SU-DHL-6 (cell line): ENCODE measurements around the gene NBEA.

Experiments used
- H2AFZ ChIP-seq: fragments of 200-600 bp; sonication (generic); 2 replicates; pipeline ENCODE4 v1.6.1; 2014; ENCODE audit warnings: low read depth, mild to moderate bottlenecking, moderate library complexity, mixed read lengths, antibody characterized with exemption, low read length; ENCODE audit not compliant: severe bottlenecking
- H3F3A ChIP-seq: fragments of 200-600 bp; shearing (Covaris generic); 2 replicates; pipeline ENCODE4 v1.6.0; 2016; ENCODE audit warnings: antibody characterized with exemption, mild to moderate bottlenecking; ENCODE audit not compliant: insufficient read depth
- H3K27ac ChIP-seq: fragments of 200-600 bp; sonication (generic); 2 replicates; pipeline ENCODE4 v1.5.1; 2016; ENCODE audit warnings: low read depth, mild to moderate bottlenecking, low read length, moderate library complexity, mixed read lengths
- H3K27me3 ChIP-seq: fragments of 200-600 bp; sonication (generic), shearing (Covaris generic); 2 replicates; pipeline ENCODE4 v1.6.0; 2014; ENCODE audit warnings: mild to moderate bottlenecking, low read length
- H3K36me3 ChIP-seq: fragments of 200-600 bp; sonication (generic); 2 replicates; pipeline ENCODE4 v1.6.1; 2014; ENCODE audit warnings: mild to moderate bottlenecking, low read length, mixed read lengths
- H3K4me2 ChIP-seq: fragments of 300-600, 200-600 bp; shearing (Covaris generic), sonication (generic); 2 replicates; pipeline ENCODE4 v1.6.0; 2014; ENCODE audit warnings: low read length, low read depth, mild to moderate bottlenecking; ENCODE audit not compliant: poor library complexity, severe bottlenecking
- H3K4me3 ChIP-seq: fragments of 200-600 bp; sonication (generic); 2 replicates; pipeline ENCODE4 v1.5.1; 2014; ENCODE audit warnings: antibody characterized with exemption, low read length, mild to moderate bottlenecking, mixed read lengths; ENCODE audit not compliant: insufficient read depth, poor library complexity, severe bottlenecking
- H3K79me2 ChIP-seq: fragments of 200-600 bp; sonication (generic); 2 replicates; pipeline ENCODE4 v1.6.1; 2014; ENCODE audit warnings: mild to moderate bottlenecking, low read length, moderate library complexity; ENCODE audit not compliant: insufficient read depth
- H3K9ac ChIP-seq: fragments of 200-600 bp; sonication (generic); 2 replicates; pipeline ENCODE4 v1.7.0; 2014; ENCODE audit warnings: mild to moderate bottlenecking, low read length
- H3K9me2 ChIP-seq: fragments of 200-600 bp; sonication (generic); replicated peaks from 2 replicates; pipeline ENCODE4 v1.6.1; 2014; ENCODE audit warnings: low read length; ENCODE audit not compliant: insufficient read depth
- H3K9me3 ChIP-seq: fragments of 200-600 bp; sonication (generic); 2 replicates; pipeline ENCODE4 v1.6.1; 2014; ENCODE audit warnings: low read length, mixed read lengths; ENCODE audit not compliant: insufficient read depth
- H4K20me1 ChIP-seq: fragments of 200-600 bp; sonication (generic); 2 replicates; pipeline ENCODE4 v1.6.1; 2014; ENCODE audit warnings: low read depth, mild to moderate bottlenecking, antibody characterized with exemption, low read length, moderate library complexity, mixed read lengths
- EZH2phosphoT487 ChIP-seq: fragments of 200-600 bp; sonication (generic), shearing (Covaris generic); conservative IDR thresholded peaks from 2 replicates; pipeline ENCODE4 v1.6.1; 2018; ENCODE audit warnings: mild to moderate bottlenecking, antibody characterized with exemption, low read length, moderate library complexity, mixed read lengths
- TF ChIP-seq, protein P1 (sequence below): fragments of 200-600 bp; sonication (generic); IDR thresholded peaks from one replicate; pipeline ENCODE4 v1.5.1; 2017; ENCODE audit warnings: antibody characterized with exemption, mild to moderate bottlenecking, low read length, moderate library complexity; ENCODE audit not compliant: insufficient read depth, poor library complexity, severe bottlenecking

The NBEA gene

DNA sequence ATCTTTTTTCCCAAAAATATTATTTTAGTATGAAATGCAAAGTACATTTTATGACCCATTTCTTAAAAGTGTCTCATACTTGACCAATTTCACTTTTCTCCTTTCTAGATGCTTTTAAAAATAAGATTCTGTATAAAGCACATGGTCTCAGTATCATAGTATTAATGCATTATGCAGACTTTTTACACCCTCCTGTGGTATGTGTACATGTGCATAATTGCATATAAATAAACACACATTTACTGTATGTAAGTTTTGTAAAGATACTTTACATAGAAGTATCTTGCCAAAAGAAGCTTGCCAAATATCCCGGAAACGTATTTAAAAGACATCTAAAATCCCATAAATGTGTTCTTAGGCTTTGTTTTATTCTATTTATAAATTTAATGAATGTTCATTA is 619.5 kb downstream of the NBEA start:
- no peaks in the 10 kb centered on the region for H3K9me3 ChIP-seq
- H3K27me3 ChIP-seq: no peaks in the 10 kb centered on the region
- H3K4me3 ChIP-seq: no peak overlapping the region
- H3K4me2 ChIP-seq: no peak overlapping the region
- no peak for TF ChIP-seq EZH2phosphoT487
- TF ChIP-seq, protein P1, sequence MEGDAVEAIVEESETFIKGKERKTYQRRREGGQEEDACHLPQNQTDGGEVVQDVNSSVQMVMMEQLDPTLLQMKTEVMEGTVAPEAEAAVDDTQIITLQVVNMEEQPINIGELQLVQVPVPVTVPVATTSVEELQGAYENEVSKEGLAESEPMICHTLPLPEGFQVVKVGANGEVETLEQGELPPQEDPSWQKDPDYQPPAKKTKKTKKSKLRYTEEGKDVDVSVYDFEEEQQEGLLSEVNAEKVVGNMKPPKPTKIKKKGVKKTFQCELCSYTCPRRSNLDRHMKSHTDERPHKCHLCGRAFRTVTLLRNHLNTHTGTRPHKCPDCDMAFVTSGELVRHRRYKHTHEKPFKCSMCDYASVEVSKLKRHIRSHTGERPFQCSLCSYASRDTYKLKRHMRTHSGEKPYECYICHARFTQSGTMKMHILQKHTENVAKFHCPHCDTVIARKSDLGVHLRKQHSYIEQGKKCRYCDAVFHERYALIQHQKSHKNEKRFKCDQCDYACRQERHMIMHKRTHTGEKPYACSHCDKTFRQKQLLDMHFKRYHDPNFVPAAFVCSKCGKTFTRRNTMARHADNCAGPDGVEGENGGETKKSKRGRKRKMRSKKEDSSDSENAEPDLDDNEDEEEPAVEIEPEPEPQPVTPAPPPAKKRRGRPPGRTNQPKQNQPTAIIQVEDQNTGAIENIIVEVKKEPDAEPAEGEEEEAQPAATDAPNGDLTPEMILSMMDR: no peak
- H2AFZ ChIP-seq: no peak overlapping the region
- H3K79me2 ChIP-seq: no peaks in the 10 kb centered on the region
- no peak overlapping the region for H3K27ac ChIP-seq
- H3K36me3 ChIP-seq: no peaks in the 10 kb centered on the region
- H3K9ac ChIP-seq: no peak overlapping the region
- H3K9me2 ChIP-seq: no peaks in the 10 kb centered on the region
- H3F3A ChIP-seq: no peaks in the 10 kb centered on the region
- H4K20me1 ChIP-seq: no peaks in the 10 kb centered on the region

GRCh38 chr13:35565273-35565672 is 623.2 kb downstream of the NBEA start:
- Histone ChIP-seq H3K9ac (no peak overlapping the region), H3K9me3 (no peaks in the 10 kb centered on the region), H3K27ac (no peak overlapping the region), H3K36me3 (no peaks in the 10 kb centered on the region), H3F3A (no peaks in the 10 kb centered on the region), H4K20me1 (no peaks in the 10 kb centered on the region), H3K9me2 (no peaks in the 10 kb centered on the region), H3K79me2 (no peaks in the 10 kb centered on the region), H3K27me3 (no peaks in the 10 kb centered on the region), H3K4me2 (no peak overlapping the region), H2AFZ (no peak overlapping the region), H3K4me3 (no peak overlapping the region)
- no peak for TF ChIP-seq EZH2phosphoT487
- TF ChIP-seq, protein P1: no peak

DNA sequence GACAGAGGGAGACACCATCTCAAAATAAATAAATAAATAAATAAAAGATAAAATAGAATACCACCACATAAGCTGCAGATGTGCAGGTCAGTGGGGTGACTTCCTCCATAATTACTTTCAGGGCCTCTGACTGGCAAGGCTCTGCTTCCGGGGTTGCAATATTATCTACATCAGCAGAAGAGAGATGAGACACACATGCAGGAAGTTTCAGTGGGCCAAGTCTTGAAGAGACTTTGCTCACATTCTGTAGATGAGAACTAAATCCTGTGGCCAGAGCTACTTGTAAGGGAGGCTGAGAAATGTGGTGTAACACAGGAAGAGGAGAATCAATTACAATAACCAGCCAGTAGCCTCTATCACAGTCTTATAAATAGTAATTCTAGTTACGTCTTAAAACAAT is 624.3 kb downstream of the NBEA start:
- no peaks in the 10 kb centered on the region for H3K36me3 ChIP-seq
- no peaks in the 10 kb centered on the region for H3F3A ChIP-seq
- no peaks in the 10 kb centered on the region for H3K9me3 ChIP-seq
- no peaks in the 10 kb centered on the region for H3K79me2 ChIP-seq
- no peak overlapping the region for H3K4me3 ChIP-seq
- TF ChIP-seq, protein P1: no peak
- H3K27me3 ChIP-seq: no peaks in the 10 kb centered on the region
- no peak overlapping the region for H3K4me2 ChIP-seq
- no peaks in the 10 kb centered on the region for H4K20me1 ChIP-seq
- H3K9me2 ChIP-seq: no peaks in the 10 kb centered on the region
- no peak overlapping the region for H3K9ac ChIP-seq
- no peak overlapping the region for H3K27ac ChIP-seq
- no peak overlapping the region for H2AFZ ChIP-seq

DNA sequence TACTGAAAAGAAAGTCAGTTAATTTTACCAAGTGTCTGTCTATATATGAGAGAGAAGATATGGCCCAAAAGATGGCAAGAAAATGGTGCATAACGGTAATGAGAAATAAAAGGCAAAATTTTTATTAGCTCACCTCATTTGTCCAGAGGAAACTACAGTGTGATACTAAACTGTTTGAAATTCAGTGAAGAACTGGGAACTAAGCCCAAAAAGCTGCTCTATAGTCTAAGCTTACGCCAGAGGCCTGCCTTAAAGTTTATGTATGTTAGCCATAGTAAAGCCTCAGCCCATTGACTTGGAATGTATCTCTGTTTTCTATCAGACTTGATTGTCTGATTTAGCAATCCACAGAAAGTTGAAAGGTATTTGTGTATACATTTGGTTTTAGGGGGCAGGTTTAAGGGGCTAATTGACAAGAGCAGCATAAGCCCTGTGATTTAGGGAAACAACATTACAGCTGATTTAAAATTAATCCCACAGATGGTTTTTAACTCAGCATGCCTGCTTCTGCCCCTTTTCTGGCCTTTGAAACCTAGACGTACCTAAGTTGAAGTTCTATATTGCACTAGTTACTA is 625.4 kb downstream of the NBEA start:
- Histone ChIP-seq H3K9ac (no peak overlapping the region), H3K4me3 (no peak overlapping the region), H3K27me3 (no peaks in the 10 kb centered on the region), H3F3A (no peaks in the 10 kb centered on the region), H3K27ac (no peak overlapping the region), H3K36me3 (no peaks in the 10 kb centered on the region), H2AFZ (no peak overlapping the region), H3K4me2 (no peak overlapping the region), H3K9me3 (no peaks in the 10 kb centered on the region), H3K9me2 (no peaks in the 10 kb centered on the region), H4K20me1 (no peaks in the 10 kb centered on the region), H3K79me2 (no peaks in the 10 kb centered on the region)
- TF ChIP-seq EZH2phosphoT487: no peak
- TF ChIP-seq, protein P1: no peak
